Liver (tissue), 9 donors: ENCODE results near the gene NAA40. TPM values are rescaled to one million over a fixed set of nuclear protein-coding genes. Genes with fewer than 3 reads are reported as not detected.

Source experiments
- DNase-seq: peaks from one replicate; pipeline ENCODE4 v3.0.0-alpha.2; 2017; ENCODE audit warnings: low spot score
- H3K27ac ChIP-seq, 2 donors: one replicate each; pipeline ENCODE4 v1.7.0; 2013; ENCODE audit warnings: inconsistent platforms in 2 of 2, low read length in 2 of 2, control low read depth in 1 of 2, low read depth in 1 of 2, mild to moderate bottlenecking in 1 of 2
- H3K27me3 ChIP-seq, 4 donors: one replicate each; pipeline versions ENCODE4 v1.6.1 to v1.7.0; 2013; ENCODE audit warnings: low read length in 3 of 4, inconsistent platforms in 1 of 4, mild to moderate bottlenecking in 1 of 4, moderate library complexity in 1 of 4; ENCODE audit not compliant: control insufficient read depth in 4 of 4, insufficient read depth in 4 of 4
- H3K36me3 ChIP-seq, 4 donors: one replicate each; pipeline versions ENCODE4 v1.6.1 to v1.7.0; 2013; ENCODE audit warnings: low read length in 3 of 4, mild to moderate bottlenecking in 3 of 4, low read depth in 1 of 4, moderate library complexity in 1 of 4; ENCODE audit not compliant: control insufficient read depth in 4 of 4, insufficient read depth in 3 of 4
- H3K4me1 ChIP-seq, 4 donors: one replicate each; pipeline versions ENCODE4 v1.6.1 to v1.7.0; 2013; ENCODE audit warnings: low read length in 3 of 4, mild to moderate bottlenecking in 3 of 4, moderate library complexity in 1 of 4; ENCODE audit not compliant: control insufficient read depth in 4 of 4, insufficient read depth in 4 of 4
- H3K4me3 ChIP-seq, 3 donors: one replicate each; pipeline versions ENCODE4 v1.6.1 to v1.7.0; 2013; ENCODE audit warnings: low read length in 3 of 3, control low read depth in 1 of 3, low read depth in 1 of 3, mild to moderate bottlenecking in 1 of 3
- H3K9ac ChIP-seq, 2 donors: one replicate each; pipeline ENCODE4 v1.7.0; 2013; ENCODE audit warnings: low read length in 2 of 2, mild to moderate bottlenecking in 2 of 2, moderate library complexity in 2 of 2, control low read depth in 1 of 2, low read depth in 1 of 2
- H3K9me3 ChIP-seq, 4 donors: one replicate each; pipeline versions ENCODE4 v1.6.1 to v1.7.0; 2013; ENCODE audit warnings: low read length in 3 of 4; ENCODE audit not compliant: control insufficient read depth in 4 of 4
- EGR1 ChIP-seq, 2 donors: IDR thresholded peaks; 2 replicates each; pipeline ENCODE4 v1.6.1; 2016 to 2018; ENCODE audit warnings: antibody characterized with exemption in 2 of 2, low read depth in 2 of 2
- FOXA1 ChIP-seq: IDR thresholded peaks from 2 replicates; pipeline ENCODE4 v1.6.1; 2016; ENCODE audit warnings: antibody characterized with exemption
- HNF4A ChIP-seq, 2 donors: conservative IDR thresholded peaks; 2 replicates each; pipeline ENCODE4 v1.6.1; 2016; ENCODE audit warnings: antibody characterized with exemption in 2 of 2, mild to moderate bottlenecking in 2 of 2
- HNF4G ChIP-seq: IDR thresholded peaks from 2 replicates; pipeline ENCODE4 v1.6.1; 2016; ENCODE audit warnings: antibody characterized with exemption
- JUND ChIP-seq, 2 donors: IDR thresholded peaks; 2 replicates each; pipeline ENCODE4 v1.6.1; 2016; ENCODE audit warnings: antibody characterized with exemption in 2 of 2
- NR2F2 ChIP-seq: IDR thresholded peaks from 2 replicates; pipeline ENCODE4 v1.6.1; 2016; ENCODE audit warnings: antibody characterized with exemption
- RAD21 ChIP-seq, 2 donors: IDR thresholded peaks; 2 replicates each; pipeline ENCODE4 v1.6.1; 2016; ENCODE audit warnings: antibody characterized with exemption in 2 of 2, mild to moderate bottlenecking in 2 of 2
- RXRA ChIP-seq, 2 donors: IDR thresholded peaks; 2 replicates each; pipeline ENCODE4 v1.6.1; 2017 to 2018; ENCODE audit warnings: antibody characterized with exemption in 2 of 2, mild to moderate bottlenecking in 1 of 2
- SP1 ChIP-seq: IDR thresholded peaks from 2 replicates; pipeline ENCODE4 v1.6.1; 2018; ENCODE audit warnings: antibody characterized with exemption, mild to moderate bottlenecking
- TAF1 ChIP-seq: conservative IDR thresholded peaks from 2 replicates; pipeline ENCODE4 v1.6.1; 2016; ENCODE audit warnings: antibody characterized with exemption, mild to moderate bottlenecking
- YY1 ChIP-seq: IDR thresholded peaks from 2 replicates; pipeline ENCODE4 v1.6.1; 2016; ENCODE audit warnings: antibody characterized with exemption, mild to moderate bottlenecking
- WGBS: extraction: QIAGEN DNeasy Blood & Tissue Kit; methylation state at CpG from one replicate; pipeline ENCODE4 v1.1.7; 2013; 5-methylcytosine and 5-hydroxymethylcytosine counted together
- polyA plus RNA-seq, 2 donors: library from polyadenylated mRNA; stranded (reverse) in 1 of 2; unstranded in 1 of 2; fragments of 200-250 nt in 1 of 2; fragments of >200 nt in 1 of 2; fragmentation: Nextera tagmentation in 1 of 2; extraction: Ambion mirVana in 1 of 2; gene quantifications; one replicate each; pipeline versions ENCODE4 v1.2.1 to v1.2.3, GENCODE V29; 2013 to 2015
- total RNA-seq, 2 donors: library from RNA; depleted of rRNA; stranded (reverse); fragments of >200 nt; gene quantifications; one replicate each; pipeline ENCODE4 v1.2.3, GENCODE V29; 2014
- TF ChIP-seq, protein P1 (sequence below): IDR thresholded peaks from 2 replicates; pipeline ENCODE4 v1.6.1; 2016; ENCODE audit warnings: antibody characterized with exemption
- TF ChIP-seq, protein P2 (sequence below): fragments of 150-350 bp; IDR thresholded peaks from 2 replicates; pipeline ENCODE4 v1.5.1; 2017; ENCODE audit warnings: improper control_type of control experiment, low read depth, low read length; ENCODE audit not compliant: missing input control
- TF ChIP-seq, protein P3 (sequence below): IDR thresholded peaks from 2 replicates; pipeline ENCODE4 v1.6.1; 2016; ENCODE audit warnings: antibody characterized with exemption, mild to moderate bottlenecking
- TF ChIP-seq, protein P4 (sequence below): IDR thresholded peaks from 2 replicates; pipeline ENCODE4 v1.6.1; 2016; ENCODE audit warnings: antibody characterized with exemption
- TF ChIP-seq, protein P5 (sequence below): IDR thresholded peaks from 2 replicates; pipeline ENCODE4 v1.6.1; 2016; ENCODE audit warnings: antibody characterized with exemption
- donor health status: healthy.
- donor health status: healthy.
- donor health status: healthy.
- donor health status: healthy.
- donor health status: healthy.

The NAA40 gene
- total and polyA plus RNA-seq, 4 donors, result 3.0 to 7.3 (median 4.7) TPM

DNA sequence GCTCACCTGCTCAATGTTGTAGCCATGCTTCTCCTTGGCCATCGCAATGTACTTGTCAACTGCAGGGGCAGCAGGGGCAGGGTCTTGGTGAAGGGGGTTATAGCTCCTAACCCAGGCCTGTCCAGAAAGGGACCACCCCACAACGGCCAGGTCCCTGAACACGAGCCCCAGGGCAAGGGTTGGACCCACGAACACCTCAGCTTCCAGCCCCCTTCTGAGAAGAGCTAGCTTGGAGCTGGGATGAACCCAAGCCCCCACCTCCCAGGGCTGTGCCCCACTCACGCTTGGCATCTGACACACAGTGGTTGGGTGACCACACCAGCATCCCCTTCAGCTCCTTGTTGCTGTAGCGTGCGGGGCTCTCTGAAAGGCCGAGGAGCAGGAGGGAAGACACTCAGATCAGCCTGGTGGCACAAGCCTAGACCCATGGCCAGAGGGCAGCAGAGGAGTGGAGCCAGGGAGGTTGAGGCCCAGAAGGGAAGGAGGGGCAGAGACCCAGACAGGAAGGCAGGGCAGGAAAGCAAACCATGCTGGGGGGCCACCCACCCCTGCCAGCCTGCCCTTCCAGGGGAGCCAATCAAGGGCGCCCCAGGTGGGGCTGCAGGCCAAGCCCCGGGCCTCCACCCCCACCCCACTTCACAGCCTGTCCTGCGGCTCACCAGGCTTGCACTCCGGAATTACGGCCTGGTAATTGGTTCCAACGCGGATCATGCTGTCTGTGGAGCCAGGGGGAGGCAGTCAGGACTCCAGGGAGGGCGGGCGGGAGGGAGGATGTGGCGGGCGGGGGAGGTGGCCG is 23.7 kb upstream of the NAA40 start:
- no peaks in the 10 kb centered on the region for H3K9me3 ChIP-seq
- no peak overlapping the region for H3K27ac ChIP-seq
- H3K4me1 ChIP-seq, result peaks cover 12 to 30% (median 22%) of the 10 kb centered on the region in 4 donors
- H3K36me3 ChIP-seq, result peaks cover 0 to 1% (median 0%) of the 10 kb centered on the region in 4 donors
- no peak for DNase-seq
- TF ChIP-seq, protein P1, sequence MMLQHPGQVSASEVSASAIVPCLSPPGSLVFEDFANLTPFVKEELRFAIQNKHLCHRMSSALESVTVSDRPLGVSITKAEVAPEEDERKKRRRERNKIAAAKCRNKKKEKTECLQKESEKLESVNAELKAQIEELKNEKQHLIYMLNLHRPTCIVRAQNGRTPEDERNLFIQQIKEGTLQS, result no peak
- TF ChIP-seq HNF4A (conservative IDR thresholded peaks at IDR 0.05), result no peak
- no peak for TF ChIP-seq EGR1 (IDR thresholded peaks at IDR 0.05; ENCODE audit: low read depth in 2 of 2)
- TF ChIP-seq TAF1, result no peak
- TF ChIP-seq RAD21 (IDR thresholded peaks at IDR 0.05), result no peak
- TF ChIP-seq HNF4G, result no peak
- TF ChIP-seq, protein P2, sequence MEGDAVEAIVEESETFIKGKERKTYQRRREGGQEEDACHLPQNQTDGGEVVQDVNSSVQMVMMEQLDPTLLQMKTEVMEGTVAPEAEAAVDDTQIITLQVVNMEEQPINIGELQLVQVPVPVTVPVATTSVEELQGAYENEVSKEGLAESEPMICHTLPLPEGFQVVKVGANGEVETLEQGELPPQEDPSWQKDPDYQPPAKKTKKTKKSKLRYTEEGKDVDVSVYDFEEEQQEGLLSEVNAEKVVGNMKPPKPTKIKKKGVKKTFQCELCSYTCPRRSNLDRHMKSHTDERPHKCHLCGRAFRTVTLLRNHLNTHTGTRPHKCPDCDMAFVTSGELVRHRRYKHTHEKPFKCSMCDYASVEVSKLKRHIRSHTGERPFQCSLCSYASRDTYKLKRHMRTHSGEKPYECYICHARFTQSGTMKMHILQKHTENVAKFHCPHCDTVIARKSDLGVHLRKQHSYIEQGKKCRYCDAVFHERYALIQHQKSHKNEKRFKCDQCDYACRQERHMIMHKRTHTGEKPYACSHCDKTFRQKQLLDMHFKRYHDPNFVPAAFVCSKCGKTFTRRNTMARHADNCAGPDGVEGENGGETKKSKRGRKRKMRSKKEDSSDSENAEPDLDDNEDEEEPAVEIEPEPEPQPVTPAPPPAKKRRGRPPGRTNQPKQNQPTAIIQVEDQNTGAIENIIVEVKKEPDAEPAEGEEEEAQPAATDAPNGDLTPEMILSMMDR, result no peak
- no peak for TF ChIP-seq NR2F2
- no peak for TF ChIP-seq RXRA (IDR thresholded peaks at IDR 0.05)
- no peak for TF ChIP-seq SP1
- TF ChIP-seq JUND (IDR thresholded peaks at IDR 0.05), result no peak
- TF ChIP-seq, protein P3, sequence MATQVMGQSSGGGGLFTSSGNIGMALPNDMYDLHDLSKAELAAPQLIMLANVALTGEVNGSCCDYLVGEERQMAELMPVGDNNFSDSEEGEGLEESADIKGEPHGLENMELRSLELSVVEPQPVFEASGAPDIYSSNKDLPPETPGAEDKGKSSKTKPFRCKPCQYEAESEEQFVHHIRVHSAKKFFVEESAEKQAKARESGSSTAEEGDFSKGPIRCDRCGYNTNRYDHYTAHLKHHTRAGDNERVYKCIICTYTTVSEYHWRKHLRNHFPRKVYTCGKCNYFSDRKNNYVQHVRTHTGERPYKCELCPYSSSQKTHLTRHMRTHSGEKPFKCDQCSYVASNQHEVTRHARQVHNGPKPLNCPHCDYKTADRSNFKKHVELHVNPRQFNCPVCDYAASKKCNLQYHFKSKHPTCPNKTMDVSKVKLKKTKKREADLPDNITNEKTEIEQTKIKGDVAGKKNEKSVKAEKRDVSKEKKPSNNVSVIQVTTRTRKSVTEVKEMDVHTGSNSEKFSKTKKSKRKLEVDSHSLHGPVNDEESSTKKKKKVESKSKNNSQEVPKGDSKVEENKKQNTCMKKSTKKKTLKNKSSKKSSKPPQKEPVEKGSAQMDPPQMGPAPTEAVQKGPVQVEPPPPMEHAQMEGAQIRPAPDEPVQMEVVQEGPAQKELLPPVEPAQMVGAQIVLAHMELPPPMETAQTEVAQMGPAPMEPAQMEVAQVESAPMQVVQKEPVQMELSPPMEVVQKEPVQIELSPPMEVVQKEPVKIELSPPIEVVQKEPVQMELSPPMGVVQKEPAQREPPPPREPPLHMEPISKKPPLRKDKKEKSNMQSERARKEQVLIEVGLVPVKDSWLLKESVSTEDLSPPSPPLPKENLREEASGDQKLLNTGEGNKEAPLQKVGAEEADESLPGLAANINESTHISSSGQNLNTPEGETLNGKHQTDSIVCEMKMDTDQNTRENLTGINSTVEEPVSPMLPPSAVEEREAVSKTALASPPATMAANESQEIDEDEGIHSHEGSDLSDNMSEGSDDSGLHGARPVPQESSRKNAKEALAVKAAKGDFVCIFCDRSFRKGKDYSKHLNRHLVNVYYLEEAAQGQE, result no peak
- no peak for TF ChIP-seq FOXA1
- TF ChIP-seq, protein P4, sequence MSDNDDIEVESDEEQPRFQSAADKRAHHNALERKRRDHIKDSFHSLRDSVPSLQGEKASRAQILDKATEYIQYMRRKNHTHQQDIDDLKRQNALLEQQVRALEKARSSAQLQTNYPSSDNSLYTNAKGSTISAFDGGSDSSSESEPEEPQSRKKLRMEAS, result no peak
- TF ChIP-seq, protein P5, sequence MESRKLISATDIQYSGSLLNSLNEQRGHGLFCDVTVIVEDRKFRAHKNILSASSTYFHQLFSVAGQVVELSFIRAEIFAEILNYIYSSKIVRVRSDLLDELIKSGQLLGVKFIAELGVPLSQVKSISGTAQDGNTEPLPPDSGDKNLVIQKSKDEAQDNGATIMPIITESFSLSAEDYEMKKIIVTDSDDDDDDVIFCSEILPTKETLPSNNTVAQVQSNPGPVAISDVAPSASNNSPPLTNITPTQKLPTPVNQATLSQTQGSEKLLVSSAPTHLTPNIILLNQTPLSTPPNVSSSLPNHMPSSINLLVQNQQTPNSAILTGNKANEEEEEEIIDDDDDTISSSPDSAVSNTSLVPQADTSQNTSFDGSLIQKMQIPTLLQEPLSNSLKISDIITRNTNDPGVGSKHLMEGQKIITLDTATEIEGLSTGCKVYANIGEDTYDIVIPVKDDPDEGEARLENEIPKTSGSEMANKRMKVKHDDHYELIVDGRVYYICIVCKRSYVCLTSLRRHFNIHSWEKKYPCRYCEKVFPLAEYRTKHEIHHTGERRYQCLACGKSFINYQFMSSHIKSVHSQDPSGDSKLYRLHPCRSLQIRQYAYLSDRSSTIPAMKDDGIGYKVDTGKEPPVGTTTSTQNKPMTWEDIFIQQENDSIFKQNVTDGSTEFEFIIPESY, result no peak
- no peak for TF ChIP-seq YY1
- peaks cover 0 to 3% (median 0%) of the 10 kb centered on the region in 4 donors for H3K27me3 ChIP-seq
- 72% methylated on average over 20 of the region's 20 CpGs for WGBS
- no peak overlapping the region for H3K4me3 ChIP-seq
- no peak overlapping the region for H3K9ac ChIP-seq
